Muscle of leg (tissue), 11 donors: ENCODE measurements around the gene SSUH2. TPM values are rescaled to one million over a fixed set of nuclear protein-coding genes. Genes with fewer than 3 reads are reported as not detected.

Experiments used
- DNase-seq: peaks from one replicate; pipeline ENCODE4 v3.0.0; 2013
- H3K27ac ChIP-seq: one replicate; pipeline ENCODE4 v1.5.1; 2013; ENCODE audit warnings: mild to moderate bottlenecking, low read length, control low read depth
- H3K27me3 ChIP-seq: one replicate; pipeline ENCODE4 v1.6.1; 2013; ENCODE audit warnings: low read length; ENCODE audit not compliant: control insufficient read depth, insufficient read depth
- H3K36me3 ChIP-seq: one replicate; pipeline ENCODE4 v1.6.1; 2013; ENCODE audit warnings: low read length; ENCODE audit not compliant: control insufficient read depth, insufficient read depth
- H3K4me1 ChIP-seq: one replicate; pipeline ENCODE4 v1.6.1; 2013; ENCODE audit warnings: low read length; ENCODE audit not compliant: control insufficient read depth, insufficient read depth
- H3K4me3 ChIP-seq: one replicate; pipeline ENCODE4 v1.5.1; 2013; ENCODE audit warnings: low read length, control low read depth
- H3K9me3 ChIP-seq: replicated peaks from 2 replicates; pipeline ENCODE4 v1.6.1; 2013; ENCODE audit warnings: low read depth, low read length; ENCODE audit not compliant: control insufficient read depth
- WGBS: methylation state at CpG from one replicate; pipeline ENCODE4 v1.1.5; 2013; ENCODE audit warnings: missing lambda C conversion rate; ENCODE audit not compliant: insufficient coverage; 5-methylcytosine and 5-hydroxymethylcytosine counted together
- polyA plus RNA-seq, 8 donors: library from polyadenylated mRNA; unstranded; fragments of 120-200 nt; gene quantifications; one replicate each; pipeline versions ENCODE4 v1.2.1 to v1.2.3, GENCODE V29; 2013; ENCODE audit warnings: inconsistent platforms in 1 of 8, low replicate concordance in 1 of 8; ENCODE audit not compliant: insufficient read length in 8 of 8, insufficient read depth in 1 of 8
- total RNA-seq: library from RNA; stranded (reverse); fragments of 120-200 nt; gene quantifications from one replicate; pipeline ENCODE4 v1.2.4, GENCODE V29; 2013

The SSUH2 gene
- total and polyA plus RNA-seq, 9 donors: 1.1 to 3.4 (median 2.2) TPM

GRCh38 chr3:8573342-8573926 lies 71.2 kb downstream of the SSUH2 start:
- 80% methylated on average over 1 of the region's 4 CpGs for WGBS
- H3K9me3 ChIP-seq: no peaks in the 10 kb centered on the region
- no peak for DNase-seq
- H3K4me1 ChIP-seq: peaks cover 17% of the 10 kb centered on the region
- H3K36me3 ChIP-seq: peaks cover 37% of the 10 kb centered on the region
- H3K27ac ChIP-seq: no peak overlapping the region
- no peak overlapping the region for H3K4me3 ChIP-seq
- no peaks in the 10 kb centered on the region for H3K27me3 ChIP-seq

- Histone ChIP-seq H3K27me3 (no peaks in the 10 kb centered on the region), H3K27ac (no peak overlapping the region), H3K4me3 (no peak overlapping the region), H3K4me1 (peaks cover 12% of the 10 kb centered on the region), H3K9me3 (no peaks in the 10 kb centered on the region), H3K36me3 (peaks cover 51% of the 10 kb centered on the region)
- no peak for DNase-seq
- WGBS: 100% methylated on average over 1 of the region's 3 CpGs
Observed at GRCh38 chr3:8571256-8571655, 73.3 kb downstream of the SSUH2 start.

Other genes starting within 250 kb of the SSUH2 start
- gene LMCD1, start 143.0 kb downstream of the SSUH2 start, total RNA-seq: 159 TPM
- gene LMCD1, start 143.0 kb downstream of the SSUH2 start, polyA plus RNA-seq: 100 to 1,000 TPM; 114 to 221 (median 186) TPM
- 282 TPM for gene CAV3, start 89.0 kb upstream of the SSUH2 start, total RNA-seq
- 100 to 1,000 TPM; 160 to 343 (median 250) TPM for gene CAV3, start 89.0 kb upstream of the SSUH2 start, polyA plus RNA-seq
- 0.53 TPM for gene OXTR, start 124.8 kb upstream of the SSUH2 start, total RNA-seq
- gene OXTR, start 124.8 kb upstream of the SSUH2 start, polyA plus RNA-seq: 10 to 100 TPM in 1 of 8 donors, 1 to 10 TPM in 7; 5.8 to 11.0 (median 7.0) TPM